Measurements from ENCODE around the gene MVD.

Gene MVD

DNA sequence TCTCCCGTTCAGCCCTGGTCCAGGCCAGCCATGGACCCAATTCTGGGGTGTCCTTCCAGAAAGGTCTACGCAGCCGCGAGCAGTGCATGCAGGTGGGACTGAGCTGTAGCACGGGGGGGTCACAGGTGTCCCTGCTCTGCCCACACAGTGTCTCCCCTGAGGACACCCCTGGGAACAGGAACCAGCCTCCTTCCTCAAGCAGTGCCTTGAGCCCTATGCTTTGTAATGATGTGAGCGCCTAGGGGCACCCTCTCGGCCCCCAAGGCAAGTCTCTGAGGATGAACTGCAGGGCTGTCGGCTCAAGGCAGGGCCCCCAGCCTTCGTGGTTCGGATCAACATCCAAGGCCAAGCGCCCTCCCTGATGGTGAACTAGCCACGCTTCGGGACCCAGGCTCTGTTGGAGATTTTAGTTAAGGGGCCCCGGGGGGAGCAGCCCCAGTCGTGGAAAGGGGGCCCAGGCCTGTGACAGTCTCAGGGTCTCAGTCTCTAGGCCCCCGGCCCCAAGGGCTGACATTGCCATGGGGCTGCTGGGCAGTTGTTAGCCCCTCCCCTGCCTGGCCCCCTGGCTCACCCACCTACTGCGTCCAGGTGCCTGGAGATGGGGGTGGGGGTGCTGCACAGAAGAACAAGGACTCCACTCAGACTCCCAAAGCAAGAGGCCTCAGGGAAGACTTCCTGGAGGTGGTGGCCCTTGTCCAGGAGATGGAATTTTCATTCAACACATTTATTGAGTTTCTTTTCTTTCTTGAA is 22.2 kb downstream of the MVD start:
- TF ChIP-seq, protein P1, sequence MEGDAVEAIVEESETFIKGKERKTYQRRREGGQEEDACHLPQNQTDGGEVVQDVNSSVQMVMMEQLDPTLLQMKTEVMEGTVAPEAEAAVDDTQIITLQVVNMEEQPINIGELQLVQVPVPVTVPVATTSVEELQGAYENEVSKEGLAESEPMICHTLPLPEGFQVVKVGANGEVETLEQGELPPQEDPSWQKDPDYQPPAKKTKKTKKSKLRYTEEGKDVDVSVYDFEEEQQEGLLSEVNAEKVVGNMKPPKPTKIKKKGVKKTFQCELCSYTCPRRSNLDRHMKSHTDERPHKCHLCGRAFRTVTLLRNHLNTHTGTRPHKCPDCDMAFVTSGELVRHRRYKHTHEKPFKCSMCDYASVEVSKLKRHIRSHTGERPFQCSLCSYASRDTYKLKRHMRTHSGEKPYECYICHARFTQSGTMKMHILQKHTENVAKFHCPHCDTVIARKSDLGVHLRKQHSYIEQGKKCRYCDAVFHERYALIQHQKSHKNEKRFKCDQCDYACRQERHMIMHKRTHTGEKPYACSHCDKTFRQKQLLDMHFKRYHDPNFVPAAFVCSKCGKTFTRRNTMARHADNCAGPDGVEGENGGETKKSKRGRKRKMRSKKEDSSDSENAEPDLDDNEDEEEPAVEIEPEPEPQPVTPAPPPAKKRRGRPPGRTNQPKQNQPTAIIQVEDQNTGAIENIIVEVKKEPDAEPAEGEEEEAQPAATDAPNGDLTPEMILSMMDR (conservative IDR thresholded peaks at IDR 0.05; ENCODE audit: control insufficient read depth, insufficient read depth, low read depth, low read length), result no peak
- DNase-seq (ENCODE audit: low read depth), result no peak
- no peak overlapping the region for H3K4me3 ChIP-seq (ENCODE audit: control insufficient read depth, low read depth, low read length)

DNA sequence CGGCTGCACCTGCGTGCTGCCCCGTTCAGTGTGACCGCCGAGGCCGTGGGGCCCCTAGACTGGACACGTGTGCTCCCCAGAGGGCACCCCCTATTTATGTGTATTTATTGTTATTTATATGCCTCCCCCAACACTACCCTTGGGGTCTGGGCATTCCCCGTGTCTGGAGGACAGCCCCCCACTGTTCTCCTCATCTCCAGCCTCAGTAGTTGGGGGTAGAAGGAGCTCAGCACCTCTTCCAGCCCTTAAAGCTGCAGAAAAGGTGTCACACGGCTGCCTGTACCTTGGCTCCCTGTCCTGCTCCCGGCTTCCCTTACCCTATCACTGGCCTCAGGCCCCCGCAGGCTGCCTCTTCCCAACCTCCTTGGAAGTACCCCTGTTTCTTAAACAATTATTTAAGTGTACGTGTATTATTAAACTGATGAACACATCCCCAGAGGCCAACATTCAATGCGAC is 22.8 kb downstream of the MVD start:
- TF ChIP-seq, protein P1 (conservative IDR thresholded peaks at IDR 0.05; ENCODE audit: control insufficient read depth, insufficient read depth, low read depth, low read length), result no peak
- no peak for DNase-seq (ENCODE audit: low read depth)
- no peak overlapping the region for H3K4me3 ChIP-seq (ENCODE audit: control insufficient read depth, low read depth, low read length)

- TF ChIP-seq, protein P1 (conservative IDR thresholded peaks at IDR 0.05; ENCODE audit: control insufficient read depth, insufficient read depth, low read depth, low read length), result no peak
- no peak for DNase-seq (ENCODE audit: low read depth)
- no peak overlapping the region for H3K4me3 ChIP-seq (ENCODE audit: control insufficient read depth, low read depth, low read length)
Measured at GRCh38 chr16:88639231-88640038, 23.5 kb downstream of the MVD start.

- no peak for DNase-seq (ENCODE audit: low read depth)
- no peak within 1 kb of the TSS for H3K4me3 ChIP-seq (ENCODE audit: control insufficient read depth, low read depth, low read length)
- TF ChIP-seq, protein P1 (conservative IDR thresholded peaks at IDR 0.05; ENCODE audit: control insufficient read depth, insufficient read depth, low read depth, low read length), result no peak
Measured at GRCh38 chr16:88638323-88639230, 24.3 kb downstream of the MVD start, which contains the start of gene IL17C. Gene IL17C (plus strand): TSS chr16:88638572. CDS start chr16:88638642, 70 bp downstream.

DNA sequence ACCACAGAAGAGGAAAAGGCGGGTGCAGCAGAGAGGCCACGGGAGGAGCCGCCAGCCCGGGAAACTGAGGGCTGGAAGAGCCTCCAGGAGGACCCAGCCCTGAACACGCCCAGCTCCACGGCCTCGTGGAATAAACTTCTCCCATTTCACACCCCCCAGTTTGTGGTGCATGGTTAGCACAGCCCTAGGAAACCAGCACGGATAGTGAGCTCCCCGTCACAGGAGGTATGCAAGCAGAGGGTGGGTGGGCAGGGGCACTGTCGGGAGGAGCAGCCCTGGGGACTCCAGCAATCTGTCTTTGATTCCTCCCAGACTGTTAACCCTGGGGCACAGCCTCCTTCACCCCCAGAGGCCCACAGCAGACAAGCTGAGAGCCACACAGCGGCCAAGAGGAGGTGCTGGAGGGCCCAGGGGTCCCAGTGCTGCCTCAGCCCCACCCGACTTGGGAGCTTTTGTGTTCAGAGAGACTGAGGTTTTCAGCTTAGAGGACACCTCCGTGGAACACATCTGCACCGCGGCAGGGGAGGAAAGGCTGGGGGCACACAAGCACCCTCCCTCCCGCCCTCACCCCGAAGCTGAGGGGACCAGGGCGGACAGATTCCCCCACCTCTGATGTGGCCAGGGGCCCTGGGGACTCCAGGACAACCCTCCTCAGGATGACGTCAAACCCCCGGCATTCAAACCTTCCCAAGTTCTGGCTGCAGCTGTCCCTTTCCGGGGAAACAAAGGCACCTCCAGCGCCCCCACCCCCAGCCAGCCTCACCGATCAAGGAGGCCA is 26.2 kb downstream of the MVD start:
- DNase-seq (ENCODE audit: low read depth), result no peak
- TF ChIP-seq, protein P1 (conservative IDR thresholded peaks at IDR 0.05; ENCODE audit: control insufficient read depth, insufficient read depth, low read depth, low read length), result no peak
- no peak overlapping the region for H3K4me3 ChIP-seq (ENCODE audit: control insufficient read depth, low read depth, low read length)

Data from fibroblast of mammary gland (primary cell).